Fibroblast of mammary gland (primary cell): ENCODE measurements around the gene R3HDM1.
A peak's percentile ranks its signal among the peaks of the same experiment; 100 is the strongest.

Experiments
- DNase-seq: peaks from one replicate; pipeline ENCODE4 v3.0.0-alpha.2; 2010; ENCODE audit warnings: low read depth
- H3K4me3 ChIP-seq: 2 replicates; pipeline ENCODE4 v1.5.1; 2011; ENCODE audit warnings: low read depth, mild to moderate bottlenecking, low read length, moderate library complexity; ENCODE audit not compliant: control insufficient read depth
- CTCF ChIP-seq: conservative IDR thresholded peaks from 2 replicates; pipeline ENCODE4 v1.5.1; 2011; ENCODE audit warnings: low read depth, low read length, inconsistent platforms; ENCODE audit not compliant: control insufficient read depth, insufficient read depth

Gene R3HDM1

GRCh38 chr2:135636982-135637381, 105.7 kb downstream of the R3HDM1 start:
- no peak overlapping the region for H3K4me3 ChIP-seq
- no peak for TF ChIP-seq CTCF
- DNase-seq, result no peak

- no peak for TF ChIP-seq CTCF
- no peak overlapping the region for H3K4me3 ChIP-seq
- DNase-seq, result no peak
These were observed 106.3 kb downstream of the R3HDM1 start for GRCh38 chr2:135637456-135638087.

GRCh38 chr2:135638825-135639224, 107.5 kb downstream of the R3HDM1 start:
- H3K4me3 ChIP-seq, result no peak overlapping the region
- no peak for DNase-seq
- no peak for TF ChIP-seq CTCF

GRCh38 chr2:135641156-135642068, 110.1 kb downstream of the R3HDM1 start:
- DNase-seq, result no peak
- no peak for TF ChIP-seq CTCF
- no peak overlapping the region for H3K4me3 ChIP-seq

- TF ChIP-seq CTCF, result no peak
- H3K4me3 ChIP-seq, result no peak overlapping the region
- DNase-seq, result no peak
These were observed 116.7 kb downstream of the R3HDM1 start for GRCh38 chr2:135647836-135648579.

GRCh38 chr2:135650721-135651120, 119.4 kb downstream of the R3HDM1 start:
- H3K4me3 ChIP-seq, result no peak overlapping the region
- DNase-seq, result peak; percentile 4
- no peak for TF ChIP-seq CTCF
